SK-N-MC (cell line): ENCODE measurements around the gene CDH9.

ENCODE experiments used
- EZH2 ChIP-seq: fragments of 200-600 bp; sonication (generic); IDR thresholded peaks from one replicate; pipeline ENCODE4 v1.6.1; 2017; ENCODE audit warnings: antibody characterized with exemption
- FOXP2 ChIP-seq: optimal IDR thresholded peaks from 2 replicates; pipeline ENCODE3; 2011; ENCODE audit warnings: mild to moderate bottlenecking, moderate library complexity; ENCODE audit not compliant: insufficient read depth; ENCODE audit errors: extremely low read length, control extremely low read depth
- POLR2AphosphoS5 ChIP-seq: IDR thresholded peaks from 2 replicates; pipeline ENCODE4 v1.6.1; 2012; ENCODE audit warnings: mild to moderate bottlenecking, low read depth, low read length, borderline replicate concordance

GRCh38 chr5:26868504-26868903 is 169.9 kb downstream of the CDH9 start:
- no peak for TF ChIP-seq POLR2AphosphoS5
- no peak for TF ChIP-seq EZH2
- no peak for TF ChIP-seq FOXP2
